K562 (cell line): ENCODE results near the gene RNF26. TPM values are rescaled to one million over a fixed set of nuclear protein-coding genes. Genes with fewer than 3 reads are reported as not detected.

ENCODE experiments used
- CHD4 ChIP-seq: fragments of 200-600 bp; sonication (generic); IDR thresholded peaks from 3 replicates; pipeline ENCODE4 v1.6.1; 2012; ENCODE audit warnings: low read depth, mild to moderate bottlenecking, mixed read lengths, low read length, inconsistent platforms; ENCODE audit not compliant: insufficient read depth, insufficient replicate concordance, poor library complexity, severe bottlenecking
- COPS2 ChIP-seq: fragments of 450-650 bp; conservative IDR thresholded peaks from 2 replicates; pipeline ENCODE4 v1.6.1; 2016; ENCODE audit warnings: mild to moderate bottlenecking, moderate library complexity
- CREB3L1 ChIP-seq: fragments of 450-650 bp; IDR thresholded peaks from 2 replicates; pipeline ENCODE4 v1.6.1; 2014; ENCODE audit warnings: low read depth, mild to moderate bottlenecking, moderate library complexity, borderline replicate concordance
- ERF ChIP-seq: fragments of 450-650 bp; formaldehyde crosslinking; IDR thresholded peaks from 2 replicates; pipeline ENCODE4 v1.4.0; 2020; ENCODE audit warnings: mild to moderate bottlenecking, mixed read lengths
- GATAD2B ChIP-seq: fragments of 450-650 bp; IDR thresholded peaks from 2 replicates; pipeline ENCODE4 v1.6.1; 2017; ENCODE audit warnings: mild to moderate bottlenecking, borderline replicate concordance
- GTF2B ChIP-seq: IDR thresholded peaks from 2 replicates; pipeline ENCODE4 v1.6.1; 2011; ENCODE audit not compliant: insufficient read length; ENCODE audit errors: extremely low read depth
- HIVEP1 ChIP-seq: fragments of 250-450 bp; sonication (Bioruptor Pico); IDR thresholded peaks from 2 replicates; pipeline ENCODE4 v1.4.0; 2020; ENCODE audit warnings: mild to moderate bottlenecking
- HOXB6 ChIP-seq: fragments of 250-450 bp; sonication (Bioruptor Pico); IDR thresholded peaks from 2 replicates; pipeline ENCODE4 v1.5.1; 2022; ENCODE audit warnings: mild to moderate bottlenecking, borderline replicate concordance
- MECOM ChIP-seq: fragments of 250-450 bp; sonication (Bioruptor Pico); IDR thresholded peaks from 2 replicates; pipeline ENCODE4 v1.8.0; 2022; ENCODE audit warnings: inconsistent platforms
- NCOA2 ChIP-seq, 2 experiments: fragments of 450-650 bp; IDR thresholded peaks; 2 replicates each; pipeline ENCODE4 v1.6.1; 2018; ENCODE audit warnings: mild to moderate bottlenecking in 2 of 2, moderate library complexity in 1 of 2; ENCODE audit not compliant: partially characterized antibody in 2 of 2
- NELFE ChIP-seq: IDR thresholded peaks from 2 replicates; pipeline ENCODE4 v1.6.1; 2011; ENCODE audit warnings: mild to moderate bottlenecking; ENCODE audit not compliant: insufficient read depth, insufficient read length
- NEUROD1 ChIP-seq: fragments of 150-350 bp; IDR thresholded peaks from 2 replicates; pipeline ENCODE4 v1.6.1; 2014; ENCODE audit warnings: borderline replicate concordance, low read length, low read depth; ENCODE audit not compliant: partially characterized antibody
- POLR2H ChIP-seq: IDR thresholded peaks from 2 replicates; pipeline ENCODE4 v1.6.1; 2016; ENCODE audit warnings: missing genetic modification characterization, low read depth, mild to moderate bottlenecking, control low read depth, missing compliant biosample characterization, moderate library complexity
- SMAD4 ChIP-seq: fragments of 250-450 bp; sonication (Bioruptor Pico); conservative IDR thresholded peaks from 2 replicates; pipeline ENCODE4 v1.8.0; 2021; ENCODE audit warnings: inconsistent platforms, mild to moderate bottlenecking, moderate library complexity
- STAG1 ChIP-seq: sonication (generic); formaldehyde crosslinking; IDR thresholded peaks from 2 replicates; pipeline ENCODE4 v1.5.0; 2020; ENCODE audit warnings: missing genetic modification reagents, borderline replicate concordance
- TFE3 ChIP-seq: fragments of 450-650 bp; formaldehyde crosslinking; IDR thresholded peaks from 2 replicates; pipeline ENCODE4 v1.4.0; 2020; ENCODE audit warnings: mild to moderate bottlenecking, mixed read lengths
- TSC22D4 ChIP-seq: fragments of 450-650 bp; IDR thresholded peaks from 2 replicates; pipeline ENCODE4 v1.6.1; 2016; ENCODE audit warnings: missing genetic modification characterization, missing biosample characterization, control low read depth
- ZNF217 ChIP-seq: sonication (generic); formaldehyde crosslinking; IDR thresholded peaks from 2 replicates; pipeline ENCODE4 v1.8.0; 2022; ENCODE audit warnings: mild to moderate bottlenecking, missing genetic modification reagents
- ZNF639 ChIP-seq, 2 experiments: fragments of 200-800 bp in 1 of 2; sonication (Bioruptor generic) in 1 of 2; sonication (generic) in 1 of 2; formaldehyde crosslinking in 1 of 2; IDR thresholded peaks in 1 of 2; conservative IDR thresholded peaks in 1 of 2; 2 replicates each; pipeline versions ENCODE4 v1.5.0 to v1.6.1; 2016 to 2020; ENCODE audit warnings: missing compliant biosample characterization in 1 of 2, missing genetic modification characterization in 1 of 2, missing genetic modification reagents in 1 of 2
- ZNF668 ChIP-seq: fragments of 250-450 bp; sonication (Bioruptor Pico); IDR thresholded peaks from 2 replicates; pipeline ENCODE4 v1.8.0; 2022; ENCODE audit warnings: mild to moderate bottlenecking, inconsistent platforms
- ZNF76 ChIP-seq: fragments of 250-450 bp; sonication (Bioruptor Pico); IDR thresholded peaks from 2 replicates; pipeline ENCODE4 v1.4.0; 2020; ENCODE audit warnings: mild to moderate bottlenecking, moderate library complexity, borderline replicate concordance
- polyA plus RNA-seq, 8 experiments: library from polyadenylated mRNA; depleted of rRNA in 4 of 8; stranded (reverse) in 5 of 8; unstranded in 3 of 8; fragments of >200 nt; fragmentation: Nextera tagmentation in 2 of 8; fragmentation: Illumina TruSeq in 1 of 8; extraction: Ambion mirVana in 2 of 8; extraction: Trizol in 1 of 8; gene quantifications; 2 replicates each; pipeline versions ENCODE4 v1.2.1 to v1.2.3, GENCODE V29; 2011 to 2014; ENCODE audit warnings: inconsistent platforms in 1 of 8, missing spikeins in 1 of 8
- total RNA-seq, 7 experiments: library from RNA; depleted of rRNA in 6 of 7; stranded (reverse); fragments of >200 nt in 6 of 7; fragmentation: Illumina TruSeq in 2 of 7; extraction: Trizol in 2 of 7; gene quantifications; 2 replicates each; pipeline versions ENCODE4 v1.2.1 to v1.2.3, GENCODE V29; 2011 to 2021; ENCODE audit warnings: low replicate concordance in 1 of 7

The RNF26 gene
- total and polyA plus RNA-seq, 9 of the 15 experiments (the other 6 are each of a cell fraction or from before 2014, with no cell fraction given), result 5.3 to 53.6 (median 12.7) TPM

- TF ChIP-seq STAG1 (CRISPR knock-in tag) (no peak), ZNF217 (CRISPR knock-in tag) (no peak), SMAD4 (CRISPR knock-in tag) (peak; percentile 58; the same call in 1 of the 2 replicates), ZNF76 (no peak), ERF (no peak), HOXB6 (CRISPR knock-in tag) (no peak), CREB3L1 (0 out of 2 replicates have a peak, but pooled peaks have one; percentile 56), TSC22D4 (tag) (no peak), COPS2 (no peak), NEUROD1 (peak; percentile 74), CHD4 (no peak), NCOA2 (IDR thresholded peaks at IDR 0.05; ENCODE audit: partially characterized antibody in 2 of 2) (no peak), POLR2H (tag) (no peak), GATAD2B (no peak), ZNF668 (CRISPR knock-in tag) (no peak), TFE3 (CRISPR knock-in tag) (no peak), HIVEP1 (CRISPR knock-in tag) (peak; percentile 62; the same call in 1 of the 2 replicates), GTF2B (no peak), NELFE (no peak), ZNF639 (CRISPR knock-in tag; conservative IDR thresholded peaks at IDR 0.05 in 1 of 2, IDR thresholded peaks at IDR 0.05 in 1 of 2) (no peak), MECOM (CRISPR knock-in tag) (no peak)
These were observed 47.1 kb downstream of the RNF26 start, which contains the start of gene USP2 (continued) for GRCh38 chr11:119381181-119381988.
